ENCODE results near the gene SUCLG1.
"Not testable (repeated sequence)": the region's sequence is repeated elsewhere in the genome, so short reads cannot be mapped to it uniquely, and the experiment has no call there.

SUCLG1 gene

DNA sequence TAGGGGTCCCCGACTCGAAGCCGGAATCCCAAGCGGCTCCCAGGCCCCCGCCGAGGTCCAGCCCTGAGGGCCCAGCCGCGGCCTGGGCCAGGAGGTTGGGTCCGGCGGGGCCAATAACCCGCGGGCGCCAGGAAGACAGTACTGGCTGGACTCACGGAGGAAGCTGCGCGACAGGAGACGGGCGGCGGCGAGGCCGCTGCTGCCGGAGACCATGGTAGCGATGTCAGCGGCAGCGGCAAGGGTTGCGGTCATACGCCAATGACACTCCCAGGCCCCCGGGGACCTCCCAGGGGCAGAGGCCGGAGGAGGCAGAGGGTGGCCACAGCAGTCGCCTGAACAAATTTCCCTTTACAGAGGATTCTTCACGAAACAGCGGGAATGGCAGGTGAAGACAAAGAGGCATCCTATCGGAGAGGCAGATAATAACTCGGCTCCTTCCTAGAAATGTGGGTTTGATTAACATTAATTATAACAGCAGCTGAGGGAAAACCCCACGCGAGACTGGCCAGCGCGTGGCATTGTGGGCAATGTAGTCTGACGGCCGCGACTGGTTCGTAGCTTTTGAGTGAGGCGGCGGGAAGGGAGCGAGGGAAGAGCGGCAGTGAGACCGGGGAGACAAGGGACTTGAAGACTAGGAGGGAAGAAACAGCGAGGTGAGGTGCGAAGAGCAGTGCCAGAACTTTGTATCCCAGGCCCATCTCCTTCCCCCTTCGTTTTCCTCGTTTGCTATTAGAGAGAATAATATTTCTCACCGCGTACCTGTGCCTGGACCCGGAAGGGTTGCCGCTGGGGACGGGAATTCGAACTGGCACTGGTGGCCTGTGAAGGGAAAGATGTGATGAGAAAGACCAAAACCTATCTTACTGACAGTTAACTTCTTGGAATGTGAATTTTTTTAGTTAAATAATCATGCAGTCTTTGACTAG is at the start of gene SUCLG1:
TSS of gene SUCLG1 (minus strand) at position 263 of the 926 bp plus-strand sequence. CDS start at position 252, 11 bp downstream.
- DNase-seq, result peak; percentile 88

DNA sequence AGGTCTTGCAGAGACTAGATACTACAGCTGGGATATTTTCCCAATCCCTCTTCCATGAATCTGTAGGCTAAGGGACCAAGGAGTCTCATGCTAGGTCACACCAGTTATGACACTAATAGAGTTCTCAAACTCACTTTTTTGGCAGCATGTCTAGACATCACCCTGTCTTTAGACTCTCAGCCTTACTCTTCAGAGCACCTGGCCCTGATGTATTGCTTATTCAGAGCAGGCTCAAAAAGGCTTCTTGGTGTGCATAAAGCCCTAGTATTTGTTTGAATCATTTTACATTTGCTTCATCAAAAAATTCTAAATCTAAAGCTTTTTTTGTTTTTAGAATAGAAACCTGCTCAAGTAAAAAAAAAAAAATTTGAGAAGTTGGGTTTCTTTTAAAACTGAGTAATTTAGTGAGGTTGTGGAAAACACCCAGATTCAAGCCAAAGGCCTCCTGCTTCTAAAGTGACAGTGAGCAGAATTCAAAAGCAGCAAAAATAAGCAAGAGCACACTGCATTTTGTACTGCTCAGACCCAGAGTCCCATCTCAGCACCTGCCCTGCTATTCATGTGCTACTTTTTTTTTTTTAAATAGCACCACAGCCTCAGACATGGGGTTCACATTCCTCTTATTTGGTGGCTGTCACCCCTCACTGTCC is 39.2 kb upstream of the SUCLG1 start:
- no peak for DNase-seq

- DNase-seq, result no peak
These were observed 38.2 kb upstream of the SUCLG1 start for GRCh38 chr2:84497285-84497684.

DNA sequence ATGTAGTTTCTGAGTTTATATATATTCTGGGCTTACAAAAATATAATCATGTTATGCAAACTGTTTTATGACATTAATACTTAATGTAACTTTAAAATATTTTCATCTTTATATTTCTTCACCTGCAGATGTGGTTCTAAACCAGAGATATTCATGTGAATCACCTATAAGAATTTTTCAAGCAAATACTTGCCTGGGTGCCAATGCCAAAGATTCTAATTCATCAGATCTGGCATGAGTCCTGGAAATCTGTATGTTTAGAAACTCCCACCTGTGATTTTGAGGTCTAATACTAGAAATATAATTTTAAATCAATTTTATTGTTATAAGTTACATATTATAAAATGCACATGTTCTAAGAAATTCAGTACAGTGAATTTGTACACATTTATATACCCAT is 37.3 kb upstream of the SUCLG1 start:
- DNase-seq, result no peak

- DNase-seq, result peak; percentile 83
These were observed 36.6 kb upstream of the SUCLG1 start for GRCh38 chr2:84495539-84496146.

DNA sequence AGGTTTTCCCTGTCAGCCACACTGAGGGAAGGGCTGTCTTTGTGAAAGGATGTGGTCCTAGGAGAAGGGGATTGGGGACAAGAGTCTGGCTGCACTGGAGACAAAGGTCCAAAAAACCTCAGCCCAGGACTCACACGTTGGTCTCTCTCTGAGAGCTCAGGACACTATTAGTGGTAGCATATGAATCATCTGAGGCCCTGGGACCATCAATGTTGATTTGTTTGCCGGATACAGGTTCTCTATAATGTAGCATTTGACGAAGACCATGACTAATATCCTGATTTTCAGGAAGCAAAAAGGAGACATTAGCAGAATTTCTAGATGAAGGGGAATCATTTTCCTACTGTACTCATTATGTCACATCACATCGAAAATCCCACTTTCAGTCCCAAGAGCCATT is 35.0 kb upstream of the SUCLG1 start:
- DNase-seq, result no peak

GRCh38 chr2:84493514-84493913 is 34.4 kb upstream of the SUCLG1 start:
- DNase-seq, result no peak

DNA sequence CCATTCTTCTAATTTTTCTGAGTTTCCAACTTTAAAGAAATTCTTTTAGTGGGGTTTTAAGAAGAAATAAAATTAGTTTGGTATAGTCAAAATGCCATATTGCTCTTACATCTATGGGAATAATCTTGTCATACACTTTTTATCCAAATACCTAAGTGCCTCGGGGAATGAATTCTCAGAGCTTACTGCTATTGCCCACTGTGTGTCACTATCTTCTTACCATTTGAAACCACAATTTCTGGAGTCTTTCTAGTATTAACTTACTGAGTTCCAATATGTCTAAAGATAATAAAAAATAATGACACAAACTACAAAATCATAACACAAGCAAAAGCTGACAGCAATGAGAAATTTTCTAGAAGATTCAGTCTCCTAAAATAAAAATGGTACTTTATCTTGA is 33.5 kb upstream of the SUCLG1 start:
- no peak for DNase-seq

GRCh38 chr2:84491741-84492140 is 32.7 kb upstream of the SUCLG1 start:
- DNase-seq, result no peak

DNA sequence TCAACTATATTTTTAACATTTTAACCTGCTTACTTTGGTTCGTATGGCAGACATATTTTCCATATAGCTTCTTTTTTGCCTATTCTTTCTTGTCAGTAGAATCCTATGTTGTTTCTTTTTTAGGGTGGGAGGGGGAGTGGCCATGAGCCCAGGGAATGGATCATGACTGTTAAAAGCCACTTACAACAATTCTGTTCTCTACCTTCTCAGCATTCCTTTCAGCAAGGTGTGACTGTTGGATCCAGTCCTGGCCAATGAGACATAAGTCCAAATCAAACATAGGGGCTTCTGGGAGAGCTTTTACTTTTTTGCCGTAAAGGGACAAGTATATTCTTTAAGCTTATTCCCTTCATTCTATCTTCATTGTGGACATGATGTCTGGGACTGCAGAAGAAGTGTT is 32.2 kb upstream of the SUCLG1 start:
- DNase-seq, result no peak

DNA sequence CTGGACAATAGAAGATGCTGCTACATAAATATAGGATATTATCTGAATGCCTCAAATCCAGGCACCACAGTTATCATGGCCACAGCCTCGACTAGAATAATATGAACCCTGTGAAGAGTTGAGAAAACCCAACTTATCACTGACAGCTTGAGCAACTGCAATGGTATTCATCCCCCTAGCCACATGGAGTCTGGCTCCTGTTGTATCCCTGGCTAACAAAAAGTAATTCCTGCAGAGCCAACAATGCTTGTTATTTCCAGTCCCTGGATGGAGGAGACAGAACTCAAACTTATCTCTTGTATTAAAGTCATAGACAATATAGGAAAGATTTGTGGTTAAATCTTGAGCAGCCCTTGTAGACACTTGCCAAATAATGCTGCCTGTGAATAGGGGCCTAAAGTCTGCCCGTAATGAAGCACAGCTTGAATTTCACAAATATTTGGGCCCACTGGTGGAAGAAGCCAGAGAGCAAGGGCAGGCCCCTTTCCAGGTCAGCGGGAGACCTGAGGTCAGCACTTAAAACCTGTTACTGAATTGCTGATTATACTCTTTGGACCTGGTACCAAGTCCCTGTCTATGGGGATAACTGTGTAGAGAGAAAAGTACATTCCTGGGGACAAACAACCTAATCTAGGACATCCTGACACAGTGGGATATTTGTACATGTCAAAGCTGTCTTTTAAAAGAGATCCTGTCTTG is 28.4 kb upstream of the SUCLG1 start:
- DNase-seq, result no peak

DNA sequence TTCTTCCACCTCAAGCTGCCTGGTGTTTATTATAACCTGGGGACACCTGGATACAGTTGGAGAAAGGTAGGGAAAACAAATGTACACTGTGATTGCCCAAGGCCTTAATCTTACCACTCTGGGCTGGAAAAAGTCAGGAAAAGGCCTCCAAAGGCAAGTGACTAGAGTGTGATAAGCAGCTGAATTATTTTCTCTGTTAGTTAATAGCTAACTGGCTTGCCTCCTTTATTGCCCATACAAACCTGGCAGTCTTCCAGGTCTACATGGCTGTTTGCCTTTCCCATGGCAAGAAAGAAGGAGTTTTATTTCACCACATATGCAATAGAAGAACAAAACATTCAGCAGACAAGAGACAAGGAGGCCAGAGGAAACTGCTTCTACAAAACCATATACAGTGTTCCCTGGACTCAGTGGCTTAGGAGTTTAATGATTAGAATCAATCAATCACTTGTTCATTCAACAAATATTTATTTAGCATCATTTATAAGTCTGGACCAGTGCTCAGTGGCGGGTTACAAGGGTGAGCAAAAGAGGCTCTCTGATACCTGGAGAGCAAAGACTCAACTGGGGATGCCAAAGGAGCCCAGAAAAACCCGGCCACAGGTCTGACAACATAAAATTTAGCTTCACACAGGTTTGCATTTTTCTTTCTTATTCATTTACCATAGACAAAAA is 27.5 kb upstream of the SUCLG1 start:
- no peak for DNase-seq

DNA sequence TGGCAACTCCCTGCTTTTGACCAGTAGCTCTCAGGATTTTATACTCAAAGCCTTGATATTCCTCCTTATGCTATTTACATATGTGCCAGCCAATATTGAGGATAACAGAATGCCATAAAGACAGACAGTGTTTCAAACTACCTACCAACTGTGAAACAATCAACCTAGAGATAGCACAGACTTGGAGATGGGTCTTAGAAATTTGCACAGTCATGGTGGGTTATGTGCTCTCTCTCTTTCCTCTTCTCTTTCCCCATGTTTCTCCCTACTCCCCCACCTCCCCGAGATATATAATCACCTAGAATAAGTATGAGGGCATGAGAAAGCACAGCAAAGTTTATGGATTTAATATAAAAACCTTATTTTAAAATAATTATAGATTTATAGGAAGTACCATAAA is 24.2 kb upstream of the SUCLG1 start:
- no peak for DNase-seq

GRCh38 chr2:84482603-84483002 is 23.5 kb upstream of the SUCLG1 start:
- no peak for DNase-seq

- peak; percentile 17 for DNase-seq
These were observed 22.6 kb upstream of the SUCLG1 start for GRCh38 chr2:84481702-84482101.

- no peak for DNase-seq
These were observed 19.8 kb upstream of the SUCLG1 start for GRCh38 chr2:84478867-84479266.

DNA sequence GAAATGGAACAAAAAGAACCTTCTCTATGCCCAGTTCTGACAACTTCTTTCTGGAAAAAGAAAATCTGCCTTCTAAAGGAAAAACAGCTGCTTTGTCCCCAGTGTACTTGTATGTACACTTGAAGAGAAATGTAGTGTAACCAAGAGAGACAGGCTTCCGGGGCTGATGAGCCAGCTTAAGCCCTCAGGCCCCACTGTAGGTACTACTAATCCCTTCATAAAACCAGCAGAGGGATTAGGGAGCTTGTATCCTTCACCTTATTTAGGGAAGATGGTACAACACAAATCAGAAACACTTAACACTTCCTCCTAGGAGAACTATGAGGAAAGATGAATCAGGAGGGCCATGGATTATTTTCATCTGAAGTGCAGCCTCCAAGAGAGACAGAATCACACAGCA is 18.8 kb upstream of the SUCLG1 start:
- no peak for DNase-seq

- no peak for DNase-seq
These were observed 15.1 kb upstream of the SUCLG1 start for GRCh38 chr2:84474176-84474575.

- no peak for DNase-seq
These were observed 13.9 kb upstream of the SUCLG1 start for GRCh38 chr2:84472856-84473565.

GRCh38 chr2:84472423-84472822 is 13.3 kb upstream of the SUCLG1 start:
- DNase-seq, result not testable (repeated sequence)

- no peak for DNase-seq
These were observed 8.3 kb upstream of the SUCLG1 start for GRCh38 chr2:84467389-84467788.

- no peak for DNase-seq
These were observed 2.2 kb upstream of the SUCLG1 start for GRCh38 chr2:84461310-84461709.

Data from CD4-positive, alpha-beta T cell treated with Interleukin-17A for 1 hour (primary cell).